ENCODE measurements around the gene PALLD.

DNA sequence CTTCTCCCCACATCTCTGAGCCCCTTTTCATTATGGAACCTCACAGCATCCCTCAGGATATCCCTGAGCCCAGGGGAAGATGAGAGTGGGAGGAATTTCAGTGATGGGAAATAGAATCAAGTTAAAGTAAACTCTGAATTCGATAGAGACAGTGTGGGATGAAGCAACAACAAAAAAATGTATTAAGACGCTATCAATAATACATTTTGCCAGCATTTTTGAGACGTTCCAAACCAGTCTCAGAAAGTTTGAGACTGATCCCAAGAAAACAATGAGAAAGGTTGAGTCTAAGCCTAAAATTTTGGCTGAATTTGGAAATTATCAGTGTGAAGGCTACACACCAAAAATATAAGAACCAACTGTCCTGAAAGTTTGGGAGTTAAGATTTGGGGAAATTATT, 317.0 kb downstream of the PALLD start:
- TF ChIP-seq POLR2A (IDR thresholded peaks at IDR 0.05; ENCODE audit: low read depth, low read length): no peak
- no peak for TF ChIP-seq TAF1 (IDR thresholded peaks at IDR 0.05; ENCODE audit: low read depth, low read length)

Measured in GM12891 (cell line).